Endothelial cell of umbilical vein (primary cell): ENCODE data around the gene TMEM59L. TPM values are rescaled to one million over a fixed set of nuclear protein-coding genes. Genes with fewer than 3 reads are reported as not detected.

Experiments
- BruUV-seq: library from RNA; stranded (reverse); fragments of 400-500 nt; replicated peaks from 2 replicates; lab custom pipeline; 2021; lab: Mats Ljungman, UMichigan
- CTCF ChIA-PET: fragments of 300-600, 350-600 bp; sonication (Branson Sonifier 250); formaldehyde crosslinking; loops from one replicate; lab custom pipeline; 2021; ENCODE audit warnings: antibody characterized with exemption, inconsistent platforms; lab: Charles Lee
- POLR2A ChIA-PET: fragments of 300-600, 350-600 bp; sonication (Branson Sonifier 250); formaldehyde crosslinking; loops from one replicate; lab custom pipeline; 2021; ENCODE audit warnings: antibody characterized with exemption, inconsistent platforms; lab: Charles Lee
- DNase-seq: peaks from one replicate; pipeline ENCODE4 v3.0.0-alpha.2; 2011; ENCODE audit warnings: low read depth, low spot score
- FAIRE-seq: peaks from 2 replicates; lab custom pipeline; 2011; peaks lifted over from hg19 to GRCh38; lab: Jason Lieb, UNC
- H2AFZ ChIP-seq: 2 replicates; pipeline ENCODE4 v1.6.0; 2012; ENCODE audit warnings: low read depth, low read length, control low read depth, inconsistent platforms
- H3K27ac ChIP-seq: 2 replicates; pipeline ENCODE4 v1.5.1; 2011; ENCODE audit warnings: low read depth, mild to moderate bottlenecking, control low read depth, low read length, moderate library complexity; ENCODE audit not compliant: insufficient read depth
- H3K27me3 ChIP-seq, 2 experiments: 2 replicates each; pipeline versions ENCODE4 v1.6.0 to v1.6.1; 2011; ENCODE audit warnings: low read length in 2 of 2, mixed read lengths in 1 of 2; ENCODE audit not compliant: control insufficient read depth in 2 of 2, insufficient read depth in 2 of 2
- H3K36me3 ChIP-seq, 2 experiments: 2 replicates in 1 of 2; 3 replicates in 1 of 2; pipeline ENCODE4 v1.5.1; 2011; ENCODE audit warnings: low read length in 2 of 2, mild to moderate bottlenecking in 1 of 2, moderate library complexity in 1 of 2; ENCODE audit not compliant: control insufficient read depth in 2 of 2, insufficient read depth in 2 of 2; ENCODE audit errors: extremely low read depth in 1 of 2
- H3K4me1 ChIP-seq: 3 replicates; pipeline ENCODE4 v1.5.1; 2011; ENCODE audit warnings: mild to moderate bottlenecking, low read length; ENCODE audit not compliant: control insufficient read depth, insufficient read depth; ENCODE audit errors: extremely low read depth
- H3K4me2 ChIP-seq: 2 replicates; pipeline ENCODE4 v1.6.1; 2011; ENCODE audit warnings: low read length, control low read depth, mixed read lengths; ENCODE audit not compliant: insufficient read depth
- H3K4me3 ChIP-seq, 3 experiments: fragments of 200-600 bp in 1 of 3; sonication (generic), shearing (Covaris generic) in 1 of 3; replicated peaks in 1 of 3; 2 replicates each; pipeline ENCODE4 v1.5.1; 2011 to 2016; ENCODE audit warnings: control low read depth in 3 of 3, low read length in 3 of 3, mild to moderate bottlenecking in 2 of 3, inconsistent platforms in 1 of 3, low read depth in 1 of 3, moderate library complexity in 1 of 3; ENCODE audit not compliant: insufficient read depth in 1 of 3
- H3K79me2 ChIP-seq: 2 replicates; pipeline ENCODE4 v1.6.0; 2012; ENCODE audit warnings: low read length, inconsistent platforms; ENCODE audit not compliant: control insufficient read depth, insufficient read depth
- H3K9ac ChIP-seq: replicated peaks from 2 replicates; pipeline ENCODE3; 2011; ENCODE audit warnings: low read length, control low read depth; ENCODE audit not compliant: insufficient read depth; ENCODE audit errors: extremely low read depth
- H3K9me1 ChIP-seq: replicated peaks from 3 replicates; pipeline ENCODE4 v1.6.0; 2011; ENCODE audit warnings: mild to moderate bottlenecking, low read length; ENCODE audit not compliant: control insufficient read depth, insufficient read depth; ENCODE audit errors: extremely low read depth
- H3K9me3 ChIP-seq: replicated peaks from 2 replicates; pipeline ENCODE4 v1.5.1; 2012; ENCODE audit warnings: low read length, inconsistent platforms; ENCODE audit not compliant: control insufficient read depth, insufficient read depth
- H4K20me1 ChIP-seq: replicated peaks from 2 replicates; pipeline ENCODE3; 2011; ENCODE audit warnings: mild to moderate bottlenecking, low read length; ENCODE audit not compliant: control insufficient read depth, insufficient read depth; ENCODE audit errors: extremely low read depth
- EZH2 ChIP-seq: IDR thresholded peaks from 2 replicates; pipeline ENCODE4 v1.6.1; 2012; ENCODE audit warnings: borderline replicate concordance, low read depth, mild to moderate bottlenecking, moderate library complexity, low read length, inconsistent platforms; ENCODE audit not compliant: severe bottlenecking
- FOS ChIP-seq: IDR thresholded peaks from 2 replicates; pipeline ENCODE4 v1.6.1; 2011; ENCODE audit warnings: mild to moderate bottlenecking, low read length, moderate library complexity, borderline replicate concordance; ENCODE audit not compliant: insufficient read depth
- GATA2 ChIP-seq: IDR thresholded peaks from 2 replicates; pipeline ENCODE4 v1.7.0; 2011; ENCODE audit warnings: low read depth, mild to moderate bottlenecking, moderate library complexity, mixed read lengths, low read length; ENCODE audit not compliant: insufficient read length, insufficient read depth
- JUN ChIP-seq: IDR thresholded peaks from 2 replicates; pipeline ENCODE4 v1.6.1; 2011; ENCODE audit warnings: borderline replicate concordance, low read depth; ENCODE audit not compliant: insufficient read length, insufficient read depth
- MYC ChIP-seq: IDR thresholded peaks from one replicate; pipeline ENCODE4 v1.6.1; 2011; ENCODE audit warnings: mild to moderate bottlenecking, low read depth, low read length
- POLR2A ChIP-seq: IDR thresholded peaks from 2 replicates; pipeline ENCODE4 v1.6.1; 2012; ENCODE audit warnings: low read depth, mild to moderate bottlenecking, control low read depth, low read length
- POLR2AphosphoS5 ChIP-seq: IDR thresholded peaks from 2 replicates; pipeline ENCODE4 v1.6.1; 2012; ENCODE audit warnings: low read depth, mild to moderate bottlenecking, control low read depth, low read length, moderate library complexity; ENCODE audit not compliant: insufficient read depth
- dilution Hi-C: fragments of 300-500 bp; cut with MboI; formaldehyde crosslinking; loops from one replicate; pipeline ENCODE4 v1.15.0; 2019; ENCODE audit warnings: low sequenced_read_pairs; ENCODE audit not compliant: extremely low pct_ligation_motif_present
- intact Hi-C: fragments of 100-400 bp; cut with micrococcal nuclease; formaldehyde crosslinking; loops from one replicate; pipeline ENCODE4 v1.10.0; 2022
- polyA plus RNA-seq, 4 experiments: library from polyadenylated mRNA; depleted of rRNA in 3 of 4; stranded (reverse) in 3 of 4; unstranded in 1 of 4; fragments of >200 nt; gene quantifications; 2 replicates each; pipeline versions ENCODE4 v1.2.1 to v1.2.3, GENCODE V29; 2011 to 2012; ENCODE audit warnings: missing spikeins in 1 of 4
- total RNA-seq: library from RNA; stranded (reverse); gene quantifications from 2 replicates; pipeline ENCODE4 v1.2.3, GENCODE V29; 2021
- TF ChIP-seq, protein P1 (sequence below): IDR thresholded peaks from 2 replicates; pipeline ENCODE4 v1.6.1; 2011; ENCODE audit not compliant: insufficient read depth, insufficient read length
- TF ChIP-seq, protein P2 (sequence below), 2 donors: IDR thresholded peaks; 1 replicate in 1 of 2; 2 replicates in 1 of 2; pipeline ENCODE4 v1.5.1; 2011; ENCODE audit warnings: low read length in 2 of 2, mild to moderate bottlenecking in 2 of 2, moderate library complexity in 2 of 2, control low read depth in 1 of 2, inconsistent platforms in 1 of 2, low read depth in 1 of 2; ENCODE audit not compliant: insufficient read depth in 1 of 2; ENCODE audit errors: extremely low read depth in 1 of 2

The TMEM59L gene
- total and polyA plus RNA-seq, 2 donors (not counting 3 experiments of a cell fraction or from before 2014, with no cell fraction given): 0.43 to 0.97 TPM

DNA sequence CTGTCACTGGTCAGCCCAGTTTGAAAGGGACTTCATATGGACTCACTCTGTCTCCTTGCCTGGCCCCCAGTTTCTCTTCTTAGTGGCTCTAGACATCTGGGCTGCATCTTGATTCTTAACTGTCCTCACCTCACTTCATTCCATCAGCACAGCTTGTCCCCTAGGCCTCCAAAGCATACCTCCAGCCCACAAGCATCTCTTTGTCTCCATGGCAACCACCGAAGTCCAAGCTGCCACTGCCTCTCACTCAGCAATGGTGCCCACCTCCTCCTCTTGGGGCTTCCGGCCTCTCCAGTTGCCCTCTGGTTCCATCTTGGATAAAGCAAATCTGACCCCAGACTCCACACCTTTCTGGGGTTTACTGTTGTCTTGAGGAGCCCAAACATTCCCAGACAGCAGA lies 14.2 kb downstream of the TMEM59L start:
- Histone ChIP-seq H3K4me1 (no peaks in the 10 kb centered on the region), H3K4me3 (no peak overlapping the region), H2AFZ (no peak overlapping the region), H3K36me3 (no peaks in the 10 kb centered on the region), H4K20me1 (no peaks in the 10 kb centered on the region), H3K27ac (no peak overlapping the region), H3K9me3 (no peaks in the 10 kb centered on the region), H3K27me3 (no peaks in the 10 kb centered on the region), H3K9me1 (no peaks in the 10 kb centered on the region), H3K9ac (no peak overlapping the region), H3K4me2 (no peak overlapping the region), H3K79me2 (no peaks in the 10 kb centered on the region)
- POLR2A ChIA-PET: no interaction called here
- DNase-seq (no peak), FAIRE-seq (no peak)
- intact Hi-C loops: no loop called here
- dilution Hi-C loops: no loop called here
- TF ChIP-seq GATA2 (no peak), MYC (no peak), EZH2 (no peak), POLR2AphosphoS5 (no peak), FOS (no peak), POLR2A (no peak), JUN (no peak)
- TF ChIP-seq, protein P1, sequence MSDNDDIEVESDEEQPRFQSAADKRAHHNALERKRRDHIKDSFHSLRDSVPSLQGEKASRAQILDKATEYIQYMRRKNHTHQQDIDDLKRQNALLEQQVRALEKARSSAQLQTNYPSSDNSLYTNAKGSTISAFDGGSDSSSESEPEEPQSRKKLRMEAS: no peak
- TF ChIP-seq, protein P2, sequence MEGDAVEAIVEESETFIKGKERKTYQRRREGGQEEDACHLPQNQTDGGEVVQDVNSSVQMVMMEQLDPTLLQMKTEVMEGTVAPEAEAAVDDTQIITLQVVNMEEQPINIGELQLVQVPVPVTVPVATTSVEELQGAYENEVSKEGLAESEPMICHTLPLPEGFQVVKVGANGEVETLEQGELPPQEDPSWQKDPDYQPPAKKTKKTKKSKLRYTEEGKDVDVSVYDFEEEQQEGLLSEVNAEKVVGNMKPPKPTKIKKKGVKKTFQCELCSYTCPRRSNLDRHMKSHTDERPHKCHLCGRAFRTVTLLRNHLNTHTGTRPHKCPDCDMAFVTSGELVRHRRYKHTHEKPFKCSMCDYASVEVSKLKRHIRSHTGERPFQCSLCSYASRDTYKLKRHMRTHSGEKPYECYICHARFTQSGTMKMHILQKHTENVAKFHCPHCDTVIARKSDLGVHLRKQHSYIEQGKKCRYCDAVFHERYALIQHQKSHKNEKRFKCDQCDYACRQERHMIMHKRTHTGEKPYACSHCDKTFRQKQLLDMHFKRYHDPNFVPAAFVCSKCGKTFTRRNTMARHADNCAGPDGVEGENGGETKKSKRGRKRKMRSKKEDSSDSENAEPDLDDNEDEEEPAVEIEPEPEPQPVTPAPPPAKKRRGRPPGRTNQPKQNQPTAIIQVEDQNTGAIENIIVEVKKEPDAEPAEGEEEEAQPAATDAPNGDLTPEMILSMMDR (IDR thresholded peaks at IDR 0.05; ENCODE audit: extremely low read depth in 1 of 2, insufficient read depth in 1 of 2, low read depth in 1 of 2, low read length in 2 of 2): no peak
- no TSS peak for BruUV-seq
- CTCF ChIA-PET: no interaction called here
